ENCODE results near the gene B3GAT1. TPM values are rescaled to one million over a fixed set of nuclear protein-coding genes. Genes with fewer than 3 reads are reported as not detected.

Gene B3GAT1
- total RNA-seq, 3 donors from 2014 or later (not counting 1 experiment from before 2014, with no cell fraction given): 41.3 to 78.4 (median 65.1) TPM

DNA sequence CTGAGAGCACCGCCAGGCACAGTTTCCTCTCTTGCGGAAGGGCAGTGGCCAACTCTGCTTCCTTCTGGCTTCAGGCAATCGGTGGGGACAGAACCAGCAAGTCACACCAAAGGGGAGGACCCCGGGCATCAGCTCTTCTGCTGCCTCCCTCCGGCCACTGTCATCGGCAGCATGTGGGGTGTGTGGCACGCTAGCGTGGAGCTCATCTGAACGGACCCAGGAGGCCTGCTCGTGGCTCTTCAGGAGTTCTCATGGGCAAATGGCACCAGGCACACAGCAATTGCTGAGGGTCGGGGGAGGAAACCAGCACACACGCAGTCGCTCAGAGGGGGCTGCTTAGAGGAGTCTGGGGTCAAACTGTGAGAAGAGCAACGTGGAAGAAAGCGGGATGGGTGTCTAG, 26.9 kb downstream of the B3GAT1 start:
- Histone ChIP-seq H3K36me3 (ENCODE audit: control insufficient read depth, insufficient read depth, low read length) (no peaks in the 10 kb centered on the region), H3K9me3 (ENCODE audit: control insufficient read depth, insufficient read depth, low read length) (peaks cover 3% of the 10 kb centered on the region), H3K27me3 (ENCODE audit: control insufficient read depth, insufficient read depth, low read length) (peaks cover 12% of the 10 kb centered on the region), H3K4me1 (ENCODE audit: control insufficient read depth, insufficient read depth, low read length) (peaks cover 50% of the 10 kb centered on the region), H3K4me3 (ENCODE audit: low read length) (no peak overlapping the region), H3K27ac (ENCODE audit: low read length) (no peak overlapping the region)
- no peaks in the 10 kb centered on the region for H3K36me3 Mint-ChIP-seq
- no peak for TF ChIP-seq CTCF (IDR thresholded peaks at IDR 0.05)
- no peak overlapping the region for H3K4me3 Mint-ChIP-seq
- H3K27ac Mint-ChIP-seq: no peak overlapping the region
- intact Hi-C loops (cut with micrococcal nuclease): no loop called here
- peaks cover 0 to 5% of the 10 kb centered on the region in 2 donors for H3K27me3 Mint-ChIP-seq (ENCODE audit: low read depth in 2 of 2)
- H3K9me3 Mint-ChIP-seq: no peaks in the 10 kb centered on the region
- no peak for DNase-seq
- no peak for ATAC-seq
- 88% methylated on average over 15 of the region's 15 CpGs for WGBS (ENCODE audit: insufficient coverage)
- H3K4me1 Mint-ChIP-seq: peaks cover 56 to 70% of the 10 kb centered on the region in 2 donors

- 66% methylated on average over 14 of the region's 14 CpGs for WGBS (ENCODE audit: insufficient coverage)
- no peak for DNase-seq
Measured at GRCh38 chr11:134384406-134384805, 27.6 kb downstream of the B3GAT1 start.

DNA sequence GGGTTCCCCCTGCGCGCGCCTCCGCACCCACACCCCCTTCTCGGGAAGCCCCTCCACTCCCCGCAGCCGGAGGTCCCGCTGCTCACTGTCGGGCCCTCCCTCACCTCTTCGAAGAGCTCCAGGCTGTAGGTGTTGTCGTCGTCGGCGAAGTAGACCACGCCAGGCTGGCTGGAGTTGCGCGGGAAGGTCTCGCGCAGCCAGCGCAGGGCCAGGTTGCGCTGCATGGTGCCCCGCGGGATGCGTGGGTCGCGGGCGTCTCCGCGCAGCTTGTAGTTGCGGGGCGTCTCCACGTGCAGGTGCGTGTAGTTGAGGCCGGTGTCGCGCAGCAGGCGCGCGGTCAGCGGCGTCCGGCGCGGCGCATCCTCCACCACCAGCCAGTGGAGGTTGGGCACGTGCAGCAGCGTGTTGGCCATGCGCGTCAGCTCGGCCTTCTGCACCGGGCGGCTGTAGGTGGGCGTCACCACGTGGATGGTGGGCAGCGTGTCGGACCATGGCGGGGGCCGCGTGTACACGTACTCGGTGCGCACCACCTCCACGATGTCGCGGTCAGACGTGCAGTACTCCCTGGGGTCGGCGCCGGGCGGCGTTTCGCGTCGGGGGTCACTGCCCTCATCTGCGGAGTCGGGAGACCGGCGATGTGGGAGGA, 28.3 kb downstream of the B3GAT1 start:
- peaks cover 3% of the 10 kb centered on the region for H3K9me3 ChIP-seq (ENCODE audit: control insufficient read depth, insufficient read depth, low read length)
- no peak overlapping the region for H3K4me3 ChIP-seq (ENCODE audit: low read length)
- peaks cover 42 to 55% of the 10 kb centered on the region in 2 donors for H3K4me1 Mint-ChIP-seq
- H3K27me3 ChIP-seq (ENCODE audit: control insufficient read depth, insufficient read depth, low read length): peaks cover 12% of the 10 kb centered on the region
- no peak for DNase-seq
- no peaks in the 10 kb centered on the region for H3K9me3 Mint-ChIP-seq
- peaks cover 39% of the 10 kb centered on the region for H3K4me1 ChIP-seq (ENCODE audit: control insufficient read depth, insufficient read depth, low read length)
- no peak for ATAC-seq
- H3K27ac Mint-ChIP-seq: no peak overlapping the region
- H3K36me3 ChIP-seq (ENCODE audit: control insufficient read depth, insufficient read depth, low read length): no peaks in the 10 kb centered on the region
- TF ChIP-seq CTCF (IDR thresholded peaks at IDR 0.05): no peak
- no peak overlapping the region for H3K4me3 Mint-ChIP-seq
- H3K27me3 Mint-ChIP-seq (ENCODE audit: low read depth in 2 of 2): peaks cover 0 to 5% of the 10 kb centered on the region in 2 donors
- 91% methylated on average over 78 of the region's 78 CpGs for WGBS (ENCODE audit: insufficient coverage)
- no peaks in the 10 kb centered on the region for H3K36me3 Mint-ChIP-seq
- intact Hi-C loops (cut with micrococcal nuclease): no loop called here
- no peak overlapping the region for H3K27ac ChIP-seq (ENCODE audit: low read length)

More at GRCh38 chr11:134384406-134384805, 27.6 kb downstream of the B3GAT1 start:
- TF ChIP-seq CTCF (IDR thresholded peaks at IDR 0.05): no peak
- Mint-ChIP-seq H3K27me3 (ENCODE audit: low read depth in 2 of 2) (peaks cover 0 to 5% of the 10 kb centered on the region in 2 donors), H3K4me1 (peaks cover 49 to 63% of the 10 kb centered on the region in 2 donors), H3K4me3 (no peak overlapping the region), H3K36me3 (no peaks in the 10 kb centered on the region), H3K27ac (no peak overlapping the region), H3K9me3 (no peaks in the 10 kb centered on the region)
- no peak overlapping the region for H3K27ac ChIP-seq (ENCODE audit: low read length)
- H3K27me3 ChIP-seq (ENCODE audit: control insufficient read depth, insufficient read depth, low read length): peaks cover 12% of the 10 kb centered on the region
- intact Hi-C loops (cut with micrococcal nuclease): no loop called here
- H3K9me3 ChIP-seq (ENCODE audit: control insufficient read depth, insufficient read depth, low read length): peaks cover 3% of the 10 kb centered on the region
- H3K4me3 ChIP-seq (ENCODE audit: low read length): no peak overlapping the region
- no peak for ATAC-seq
- H3K4me1 ChIP-seq (ENCODE audit: control insufficient read depth, insufficient read depth, low read length): peaks cover 43% of the 10 kb centered on the region
- no peaks in the 10 kb centered on the region for H3K36me3 ChIP-seq (ENCODE audit: control insufficient read depth, insufficient read depth, low read length)

DNA sequence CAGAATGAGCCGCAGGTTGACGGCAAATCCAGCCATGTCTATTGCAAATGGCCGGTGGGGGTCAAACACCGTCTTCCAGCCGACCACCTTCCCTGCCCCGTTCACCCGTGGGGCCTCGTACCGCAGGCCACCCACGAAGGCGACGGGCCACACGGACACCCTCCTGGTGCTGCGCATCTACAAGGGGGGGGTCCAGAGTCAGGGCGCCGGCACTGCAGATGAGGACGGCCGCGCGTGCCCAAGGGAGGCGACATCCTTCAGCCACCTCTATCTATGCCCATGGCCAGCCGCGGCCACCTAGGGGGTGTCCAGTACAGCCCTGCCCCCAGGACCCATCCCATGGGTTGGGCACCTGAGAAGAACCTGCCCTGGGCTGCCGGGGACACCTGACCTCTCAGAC, 29.2 kb downstream of the B3GAT1 start:
- H3K27ac Mint-ChIP-seq: no peak overlapping the region
- intact Hi-C loops (cut with micrococcal nuclease): no loop called here
- no peaks in the 10 kb centered on the region for H3K9me3 Mint-ChIP-seq
- no peak overlapping the region for H3K4me3 Mint-ChIP-seq
- DNase-seq (no peak), ATAC-seq (no peak)
- H3K36me3 Mint-ChIP-seq: no peaks in the 10 kb centered on the region
- H3K4me1 ChIP-seq (ENCODE audit: control insufficient read depth, insufficient read depth, low read length): peaks cover 32% of the 10 kb centered on the region
- H3K4me3 ChIP-seq (ENCODE audit: low read length): no peak overlapping the region
- H3K36me3 ChIP-seq (ENCODE audit: control insufficient read depth, insufficient read depth, low read length): no peaks in the 10 kb centered on the region
- peaks cover 12% of the 10 kb centered on the region for H3K27me3 ChIP-seq (ENCODE audit: control insufficient read depth, insufficient read depth, low read length)
- no peak overlapping the region for H3K27ac ChIP-seq (ENCODE audit: low read length)
- peaks cover 0 to 5% of the 10 kb centered on the region in 2 donors for H3K27me3 Mint-ChIP-seq (ENCODE audit: low read depth in 2 of 2)
- TF ChIP-seq CTCF (IDR thresholded peaks at IDR 0.05): no peak
- no peaks in the 10 kb centered on the region for H3K9me3 ChIP-seq (ENCODE audit: control insufficient read depth, insufficient read depth, low read length)
- WGBS (ENCODE audit: insufficient coverage): 95% methylated on average over 24 of the region's 24 CpGs
- H3K4me1 Mint-ChIP-seq: peaks cover 34 to 48% of the 10 kb centered on the region in 2 donors

Measured in natural killer cell (primary cell).